ENCODE data around the gene RCOR1. TPM values are rescaled to one million over a fixed set of nuclear protein-coding genes. Genes with fewer than 3 reads are reported as not detected.

RCOR1 gene
- total and polyA plus RNA-seq, 10 donors, result 3.7 to 30.6 (median 21.1) TPM

DNA sequence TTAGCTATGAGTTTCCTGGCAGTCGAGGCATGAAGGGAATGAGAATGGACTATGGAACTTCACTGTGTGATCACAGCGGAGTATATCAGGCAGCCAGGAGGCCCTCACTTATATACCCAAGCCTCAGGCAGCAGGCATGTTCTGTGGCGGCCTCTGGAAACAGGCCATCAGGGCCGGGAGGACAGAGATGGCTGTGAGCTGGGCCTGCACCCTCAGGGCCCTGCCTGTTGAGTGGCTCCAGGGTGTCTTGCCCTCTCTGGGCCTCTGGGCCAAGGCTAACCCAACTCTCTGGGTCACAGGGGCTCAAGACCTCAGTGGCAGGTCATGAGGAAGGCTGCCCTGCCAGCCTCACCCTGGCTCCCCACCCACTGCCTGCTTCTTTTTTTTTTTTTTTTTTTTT is 33.9 kb upstream of the RCOR1 start:
- Histone ChIP-seq H3K27me3 (replicated peaks in 1 of 7) (no peaks in the 10 kb centered on the region), H3K4me1 (peaks cover 0 to 38% (median 17%) of the 10 kb centered on the region in 6 donors), H3K9me3 (peaks cover 0 to 1% (median 0%) of the 10 kb centered on the region in 8 donors), H3K27ac (no peak overlapping the region), H3K4me3 (no peak overlapping the region), H3K36me3 (no peaks in the 10 kb centered on the region)
- TF ChIP-seq, protein P1, sequence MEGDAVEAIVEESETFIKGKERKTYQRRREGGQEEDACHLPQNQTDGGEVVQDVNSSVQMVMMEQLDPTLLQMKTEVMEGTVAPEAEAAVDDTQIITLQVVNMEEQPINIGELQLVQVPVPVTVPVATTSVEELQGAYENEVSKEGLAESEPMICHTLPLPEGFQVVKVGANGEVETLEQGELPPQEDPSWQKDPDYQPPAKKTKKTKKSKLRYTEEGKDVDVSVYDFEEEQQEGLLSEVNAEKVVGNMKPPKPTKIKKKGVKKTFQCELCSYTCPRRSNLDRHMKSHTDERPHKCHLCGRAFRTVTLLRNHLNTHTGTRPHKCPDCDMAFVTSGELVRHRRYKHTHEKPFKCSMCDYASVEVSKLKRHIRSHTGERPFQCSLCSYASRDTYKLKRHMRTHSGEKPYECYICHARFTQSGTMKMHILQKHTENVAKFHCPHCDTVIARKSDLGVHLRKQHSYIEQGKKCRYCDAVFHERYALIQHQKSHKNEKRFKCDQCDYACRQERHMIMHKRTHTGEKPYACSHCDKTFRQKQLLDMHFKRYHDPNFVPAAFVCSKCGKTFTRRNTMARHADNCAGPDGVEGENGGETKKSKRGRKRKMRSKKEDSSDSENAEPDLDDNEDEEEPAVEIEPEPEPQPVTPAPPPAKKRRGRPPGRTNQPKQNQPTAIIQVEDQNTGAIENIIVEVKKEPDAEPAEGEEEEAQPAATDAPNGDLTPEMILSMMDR (IDR thresholded peaks at IDR 0.05 in 8 of 11, conservative IDR thresholded peaks at IDR 0.05 in 3 of 11), result no peak
- TF ChIP-seq POLR2AphosphoS5 (IDR thresholded peaks at IDR 0.05) (no peak), POLR2A (IDR thresholded peaks at IDR 0.05) (no peak)
- intact Hi-C loops (cut with DNase I; ENCODE audit: low total_unique reads), result no loop called here
- DNase-seq, result no peak
- 65 to 81% (median 70%) methylated on average over 4 of the region's 4 CpGs for WGBS, 5 donors

DNA sequence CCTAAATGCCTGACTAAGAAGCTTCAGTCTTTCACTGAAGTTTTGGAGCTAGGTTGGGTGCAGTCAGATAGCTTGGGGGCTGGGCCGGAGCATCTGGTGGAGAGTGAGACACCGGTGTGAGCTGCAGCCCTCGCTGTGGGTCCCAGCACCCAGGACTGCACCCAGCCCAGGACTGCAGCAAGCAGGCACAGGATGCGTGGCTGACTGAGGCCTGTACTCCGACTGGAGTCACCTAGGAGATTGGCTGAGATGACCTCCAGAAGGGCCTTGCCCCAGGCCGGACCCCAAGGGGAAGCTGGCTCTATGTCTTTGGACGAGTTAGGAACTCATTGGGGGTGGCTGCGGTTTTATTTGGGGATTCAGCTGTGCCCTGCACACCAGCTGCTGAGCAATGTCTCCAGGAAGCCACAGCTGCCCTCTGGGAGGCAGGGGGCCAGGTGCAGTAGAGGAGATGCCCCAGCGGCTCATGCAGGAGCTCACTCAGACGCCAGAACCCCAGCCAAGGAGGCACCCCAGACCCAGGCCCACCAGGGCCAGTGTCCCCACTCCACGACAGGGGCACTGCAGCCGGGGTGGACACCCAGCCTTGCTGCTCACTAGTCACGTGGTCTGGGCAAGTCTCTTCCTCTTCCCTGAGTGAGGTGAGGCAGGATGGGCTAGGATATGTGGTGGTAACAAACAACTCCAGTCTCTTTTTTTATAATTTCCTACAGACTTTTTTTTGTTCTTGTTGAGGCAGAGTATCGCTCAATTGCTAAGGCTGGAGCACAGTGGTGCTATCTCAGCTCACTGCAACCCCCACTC is 31.8 kb upstream of the RCOR1 start:
- no peak overlapping the region for H3K4me3 ChIP-seq
- WGBS, 5 donors, result 42 to 71% (median 51%) methylated on average over 8 to 14 of the region's 14 CpGs
- TF ChIP-seq POLR2AphosphoS5 (IDR thresholded peaks at IDR 0.05), result peak; percentile 42 to 76 (median 46)
- no peak for TF ChIP-seq POLR2A (IDR thresholded peaks at IDR 0.05)
- intact Hi-C loops (cut with DNase I; ENCODE audit: low total_unique reads), result no loop called here
- peaks cover 0 to 38% (median 16%) of the 10 kb centered on the region in 6 donors for H3K4me1 ChIP-seq
- no peak overlapping the region for H3K27ac ChIP-seq
- H3K27me3 ChIP-seq (replicated peaks in 1 of 7), result no peaks in the 10 kb centered on the region
- H3K36me3 ChIP-seq, result no peaks in the 10 kb centered on the region
- no peak for DNase-seq
- peaks cover 0 to 4% (median 0%) of the 10 kb centered on the region in 8 donors for H3K9me3 ChIP-seq

DNA sequence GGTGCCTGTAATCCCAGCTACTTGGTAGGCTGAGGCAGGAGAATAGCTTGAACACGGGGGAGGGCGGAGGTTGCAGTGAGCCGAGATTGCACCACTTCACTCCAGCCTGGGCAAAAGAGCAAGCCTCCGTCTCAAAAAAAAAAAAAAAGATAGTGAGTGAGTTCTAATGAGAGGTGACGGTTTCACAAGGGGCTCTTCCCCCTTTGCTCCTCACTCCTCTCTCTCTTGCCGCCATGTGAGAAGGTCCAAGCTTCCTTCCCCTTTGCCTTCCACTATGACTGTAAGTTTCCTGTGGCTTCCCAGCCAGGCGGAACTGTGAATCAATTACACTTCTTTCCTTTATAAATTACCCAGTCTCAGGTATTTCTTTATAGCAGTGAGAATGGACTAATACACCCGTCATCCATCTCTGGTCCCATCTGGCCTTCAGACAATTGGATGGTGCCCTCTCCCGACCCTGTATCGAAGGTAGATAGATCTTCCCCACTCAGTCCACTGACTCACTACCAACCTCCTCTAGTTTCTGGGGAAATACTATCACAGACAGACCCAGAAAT is 27.0 kb upstream of the RCOR1 start:
- 28 to 58% (median 39%) methylated on average over 10 of the region's 10 CpGs for WGBS, 5 donors
- Histone ChIP-seq H3K36me3 (no peaks in the 10 kb centered on the region), H3K27me3 (replicated peaks in 1 of 7) (no peaks in the 10 kb centered on the region), H3K27ac (peak overlapping the region in 5 of 8 donors; percentile 43 to 76 (median 69)), H3K4me1 (peaks cover 0 to 52% (median 28%) of the 10 kb centered on the region in 6 donors), H3K9me3 (peaks cover 0 to 4% (median 0%) of the 10 kb centered on the region in 8 donors), H3K4me3 (no peak overlapping the region)
- DNase-seq, result no peak
- intact Hi-C loops (cut with DNase I; ENCODE audit: low total_unique reads), result no loop called here
- TF ChIP-seq POLR2AphosphoS5 (IDR thresholded peaks at IDR 0.05) (peak in 1 of 3 donors; percentile 59), POLR2A (IDR thresholded peaks at IDR 0.05) (no peak)

DNA sequence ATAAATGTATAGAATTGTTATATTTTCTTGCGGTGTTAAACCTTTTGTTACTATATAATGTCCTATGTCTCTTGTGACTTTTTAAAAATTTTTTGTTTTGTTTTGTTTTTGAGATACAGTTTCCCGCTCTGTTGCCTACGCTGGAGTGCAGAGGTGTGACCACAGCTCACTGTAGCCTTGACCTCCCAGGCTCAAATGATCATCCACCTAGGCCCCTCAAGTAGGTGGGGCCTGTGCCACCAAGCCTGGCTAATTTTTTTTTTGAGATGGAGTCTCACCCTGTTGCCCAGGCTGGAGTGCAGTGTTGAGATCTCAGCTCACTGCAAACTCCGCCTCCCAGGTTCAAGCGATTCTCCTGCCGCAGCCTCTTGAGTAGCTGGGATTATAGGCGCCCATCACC is 26.5 kb upstream of the RCOR1 start:
- WGBS, 5 donors, result 83 to 92% (median 86%) methylated on average over 7 of the region's 7 CpGs
- intact Hi-C loops (cut with DNase I; ENCODE audit: low total_unique reads), result no loop called here

More for the DNA sequence above, 26.5 kb upstream of the RCOR1 start:
- Histone ChIP-seq H3K4me1 (peaks cover 0 to 47% (median 25%) of the 10 kb centered on the region in 6 donors), H3K9me3 (peaks cover 0 to 4% (median 0%) of the 10 kb centered on the region in 8 donors), H3K27ac (peak overlapping the region in 5 of 8 donors; percentile 43 to 76 (median 69)), H3K4me3 (no peak overlapping the region), H3K36me3 (no peaks in the 10 kb centered on the region), H3K27me3 (replicated peaks in 1 of 7) (no peaks in the 10 kb centered on the region)
- TF ChIP-seq POLR2AphosphoS5 (IDR thresholded peaks at IDR 0.05), result no peak
- no peak for TF ChIP-seq POLR2A (IDR thresholded peaks at IDR 0.05)
- TF ChIP-seq, protein P1 (IDR thresholded peaks at IDR 0.05 in 8 of 11, conservative IDR thresholded peaks at IDR 0.05 in 3 of 11), result no peak
- DNase-seq, result no peak
